DND-41 (cell line): ENCODE measurements around the gene GFAP.

ENCODE experiments used
- ATAC-seq: fragments of 200-7000 bp; cut with Tn5 transposase; 3 replicates; pipeline ENCODE4 v1.9.1; 2021; ENCODE audit warnings: low read depth; ENCODE audit not compliant: insufficient read depth
- DNase-seq: peaks from one replicate; pipeline ENCODE4 v3.0.0-alpha.2; 2020
- H2AFZ ChIP-seq: 2 replicates; pipeline ENCODE4 v1.6.0; 2012; ENCODE audit warnings: low read depth, low read length
- H3K27ac ChIP-seq: 2 replicates; pipeline ENCODE4 v1.5.1; 2012; ENCODE audit warnings: low read length, inconsistent platforms
- H3K27me3 ChIP-seq: fragments of 200-600 bp; sonication (generic); 2 replicates; pipeline ENCODE4 v1.6.0; 2012; ENCODE audit warnings: low read length, mild to moderate bottlenecking, inconsistent platforms; ENCODE audit not compliant: insufficient read depth, poor library complexity
- H3K36me3 ChIP-seq: 2 replicates; pipeline ENCODE4 v1.5.1; 2012; ENCODE audit warnings: low read length, inconsistent platforms; ENCODE audit not compliant: insufficient read depth
- H3K4me1 ChIP-seq: 2 replicates; pipeline ENCODE4 v1.5.1; 2012; ENCODE audit warnings: mild to moderate bottlenecking, low read length; ENCODE audit not compliant: insufficient read depth
- H3K4me2 ChIP-seq: 2 replicates; pipeline ENCODE4 v1.6.0; 2012; ENCODE audit warnings: mild to moderate bottlenecking, moderate library complexity, low read length, inconsistent platforms; ENCODE audit not compliant: insufficient read depth
- H3K4me3 ChIP-seq, 2 experiments: fragments of 200-600 bp in 1 of 2; shearing (Covaris generic) in 1 of 2; 2 replicates each; pipeline ENCODE4 v1.5.1; 2012 to 2016; ENCODE audit warnings: inconsistent platforms in 2 of 2, low read length in 2 of 2, mild to moderate bottlenecking in 2 of 2, low read depth in 1 of 2, moderate library complexity in 1 of 2
- H3K79me2 ChIP-seq: 2 replicates; pipeline ENCODE4 v1.6.0; 2012; ENCODE audit warnings: low read length, inconsistent platforms; ENCODE audit not compliant: insufficient read depth
- H3K9ac ChIP-seq: 2 replicates; pipeline ENCODE4 v1.6.0; 2012; ENCODE audit warnings: low read depth, mild to moderate bottlenecking, inconsistent platforms, low read length, moderate library complexity
- H3K9me3 ChIP-seq: 2 replicates; pipeline ENCODE4 v1.5.1; 2012; ENCODE audit warnings: low read length, moderate library complexity, mild to moderate bottlenecking, inconsistent platforms; ENCODE audit not compliant: insufficient read depth, severe bottlenecking
- H4K20me1 ChIP-seq: 2 replicates; pipeline ENCODE4 v1.6.0; 2012; ENCODE audit warnings: low read length; ENCODE audit not compliant: insufficient read depth
- EZH2 ChIP-seq: IDR thresholded peaks from 3 replicates; pipeline ENCODE4 v1.6.1; 2012; ENCODE audit warnings: borderline replicate concordance, low read depth, mild to moderate bottlenecking, moderate library complexity, low read length, inconsistent platforms; ENCODE audit not compliant: severe bottlenecking
- TF ChIP-seq, protein P1 (sequence below): IDR thresholded peaks from 2 replicates; pipeline ENCODE4 v1.5.1; 2012; ENCODE audit warnings: borderline replicate concordance, low read length, moderate library complexity, mild to moderate bottlenecking; ENCODE audit not compliant: poor library complexity, severe bottlenecking; ENCODE audit errors: extremely low read depth

GFAP gene

GRCh38 chr17:44928136-44928535 is 12.8 kb upstream of the GFAP start:
- ATAC-seq (no peak), DNase-seq (no peak)
- Histone ChIP-seq H3K4me1 (no peaks in the 10 kb centered on the region), H3K9ac (no peak overlapping the region), H3K4me3 (no peak overlapping the region), H3K9me3 (no peaks in the 10 kb centered on the region), H4K20me1 (peaks cover 59% of the 10 kb centered on the region), H3K27ac (no peak overlapping the region), H3K27me3 (no peaks in the 10 kb centered on the region), H2AFZ (no peak overlapping the region), H3K36me3 (peaks cover 75% of the 10 kb centered on the region), H3K79me2 (no peaks in the 10 kb centered on the region), H3K4me2 (no peak overlapping the region)
- TF ChIP-seq, protein P1, sequence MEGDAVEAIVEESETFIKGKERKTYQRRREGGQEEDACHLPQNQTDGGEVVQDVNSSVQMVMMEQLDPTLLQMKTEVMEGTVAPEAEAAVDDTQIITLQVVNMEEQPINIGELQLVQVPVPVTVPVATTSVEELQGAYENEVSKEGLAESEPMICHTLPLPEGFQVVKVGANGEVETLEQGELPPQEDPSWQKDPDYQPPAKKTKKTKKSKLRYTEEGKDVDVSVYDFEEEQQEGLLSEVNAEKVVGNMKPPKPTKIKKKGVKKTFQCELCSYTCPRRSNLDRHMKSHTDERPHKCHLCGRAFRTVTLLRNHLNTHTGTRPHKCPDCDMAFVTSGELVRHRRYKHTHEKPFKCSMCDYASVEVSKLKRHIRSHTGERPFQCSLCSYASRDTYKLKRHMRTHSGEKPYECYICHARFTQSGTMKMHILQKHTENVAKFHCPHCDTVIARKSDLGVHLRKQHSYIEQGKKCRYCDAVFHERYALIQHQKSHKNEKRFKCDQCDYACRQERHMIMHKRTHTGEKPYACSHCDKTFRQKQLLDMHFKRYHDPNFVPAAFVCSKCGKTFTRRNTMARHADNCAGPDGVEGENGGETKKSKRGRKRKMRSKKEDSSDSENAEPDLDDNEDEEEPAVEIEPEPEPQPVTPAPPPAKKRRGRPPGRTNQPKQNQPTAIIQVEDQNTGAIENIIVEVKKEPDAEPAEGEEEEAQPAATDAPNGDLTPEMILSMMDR: no peak
- no peak for TF ChIP-seq EZH2

DNA sequence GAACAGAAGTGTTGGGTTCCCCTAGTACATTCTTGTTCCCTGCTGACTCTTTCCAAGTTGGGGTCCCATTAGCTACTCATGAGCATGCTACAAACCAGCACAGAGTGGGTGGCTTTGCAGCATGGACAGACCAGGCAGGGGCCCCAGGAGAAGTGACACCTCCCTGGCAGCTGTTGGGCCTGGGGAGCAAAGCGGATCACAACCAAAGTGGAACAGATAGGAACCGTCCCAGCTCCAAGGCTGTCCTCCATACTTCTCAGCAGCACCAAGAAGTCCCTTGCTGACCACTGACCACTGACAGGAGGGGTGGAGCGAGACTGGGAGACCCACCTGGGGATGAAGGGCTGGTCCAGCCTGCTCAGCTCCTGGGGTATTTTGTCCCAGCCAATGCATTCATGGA is 12.4 kb upstream of the GFAP start:
- Histone ChIP-seq H3K27ac (no peak overlapping the region), H3K27me3 (no peaks in the 10 kb centered on the region), H2AFZ (no peak overlapping the region), H3K4me1 (no peaks in the 10 kb centered on the region), H3K9me3 (no peaks in the 10 kb centered on the region), H3K4me3 (no peak overlapping the region), H3K79me2 (no peaks in the 10 kb centered on the region), H4K20me1 (peaks cover 55% of the 10 kb centered on the region), H3K9ac (no peak overlapping the region), H3K36me3 (peaks cover 71% of the 10 kb centered on the region), H3K4me2 (no peak overlapping the region)
- ATAC-seq (no peak), DNase-seq (no peak)
- no peak for TF ChIP-seq EZH2

DNA sequence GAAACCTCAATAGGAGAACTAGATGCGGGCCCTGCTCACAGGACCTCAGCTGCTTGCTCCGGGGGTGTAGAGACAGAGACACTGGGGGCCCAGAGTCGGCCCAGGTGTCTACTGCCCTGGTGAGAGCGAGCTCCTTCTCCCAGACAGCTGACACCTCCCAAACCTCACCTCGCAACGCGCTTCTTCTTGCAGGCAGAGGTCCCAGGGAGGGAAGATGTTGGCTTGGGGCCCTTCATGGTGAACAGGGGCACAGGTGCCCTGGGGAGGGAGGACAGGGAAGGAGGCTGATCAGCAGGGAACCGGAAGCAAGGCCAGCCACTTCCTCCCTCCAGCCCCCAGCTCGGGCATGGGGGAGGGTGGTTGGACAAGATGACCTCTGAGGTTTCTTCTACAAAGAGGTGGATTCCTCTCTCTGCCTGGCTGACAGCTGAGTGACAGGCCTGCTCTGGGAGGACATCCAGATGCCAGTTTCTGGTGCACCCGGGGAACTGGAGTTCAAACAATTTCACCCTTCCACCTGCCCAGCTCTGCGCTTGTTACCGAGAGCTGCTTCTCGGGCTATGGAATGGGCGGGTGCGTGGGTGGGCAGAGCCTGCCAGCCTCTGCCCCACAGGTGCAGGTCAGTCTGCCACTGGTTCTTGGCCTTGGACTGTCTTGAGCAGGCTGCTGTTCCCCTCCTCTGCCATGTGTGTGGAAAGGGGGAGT is 11.7 kb upstream of the GFAP start:
- no peak overlapping the region for H2AFZ ChIP-seq
- TF ChIP-seq EZH2: no peak
- TF ChIP-seq, protein P1: no peak
- H4K20me1 ChIP-seq: peaks cover 48% of the 10 kb centered on the region
- no peak overlapping the region for H3K4me2 ChIP-seq
- H3K9me3 ChIP-seq: no peaks in the 10 kb centered on the region
- no peaks in the 10 kb centered on the region for H3K27me3 ChIP-seq
- H3K36me3 ChIP-seq: peaks cover 64% of the 10 kb centered on the region
- H3K4me1 ChIP-seq: no peaks in the 10 kb centered on the region
- no peak for DNase-seq
- H3K27ac ChIP-seq: no peak overlapping the region
- no peak overlapping the region for H3K4me3 ChIP-seq
- H3K9ac ChIP-seq: no peak overlapping the region
- ATAC-seq: no peak
- H3K79me2 ChIP-seq: no peaks in the 10 kb centered on the region

DNA sequence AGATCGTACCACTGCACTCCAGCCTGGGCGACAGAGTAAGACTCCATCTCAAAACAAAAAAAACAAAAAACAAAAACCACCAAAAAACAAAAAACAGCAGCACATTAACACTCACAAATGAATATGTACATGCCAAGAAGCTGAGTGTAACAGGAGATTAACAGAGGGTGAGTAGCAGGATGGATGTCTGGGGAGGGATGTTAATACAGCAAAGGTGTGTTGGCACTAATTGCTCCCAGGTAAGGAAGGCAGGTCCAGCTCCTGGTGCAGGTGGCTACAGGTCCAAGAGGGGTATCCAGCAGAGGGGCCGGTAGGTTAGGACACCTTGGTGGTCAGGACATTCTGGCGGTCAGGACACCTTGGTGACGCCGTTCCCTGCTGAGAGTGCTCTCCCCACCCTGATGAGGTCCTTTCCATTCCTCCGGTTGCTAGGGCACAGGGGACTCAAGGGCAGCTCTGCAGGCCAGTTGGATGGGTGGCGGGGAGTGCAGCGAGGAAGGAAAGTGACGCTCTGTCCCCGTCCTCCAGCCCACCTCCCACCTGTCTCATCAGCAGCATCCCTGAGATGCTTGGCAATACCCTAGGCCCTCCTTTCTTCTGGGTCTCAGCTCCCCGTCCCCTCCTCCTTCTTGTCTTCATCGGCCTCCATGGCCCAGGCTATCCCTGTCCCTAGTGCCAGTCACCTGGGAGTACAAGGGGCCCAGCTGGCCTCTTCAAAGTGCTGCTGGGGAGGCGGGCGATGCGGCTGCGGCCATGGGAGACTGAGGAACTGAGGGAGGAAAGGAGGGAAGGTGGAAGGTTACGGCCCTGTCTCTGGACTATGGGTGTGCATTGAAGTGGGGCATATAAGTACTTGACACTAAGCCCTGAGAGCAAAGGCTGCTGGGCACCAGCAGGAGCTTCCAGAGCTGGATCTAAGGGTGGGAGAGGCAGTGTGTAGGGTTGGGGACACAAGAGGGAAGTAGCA is 10.7 kb upstream of the GFAP start:
- no peak overlapping the region for H3K4me3 ChIP-seq
- H3K4me2 ChIP-seq: no peak overlapping the region
- no peaks in the 10 kb centered on the region for H3K4me1 ChIP-seq
- peaks cover 54% of the 10 kb centered on the region for H3K36me3 ChIP-seq
- H3K79me2 ChIP-seq: no peaks in the 10 kb centered on the region
- H2AFZ ChIP-seq: no peak overlapping the region
- TF ChIP-seq, protein P1: no peak
- TF ChIP-seq EZH2: no peak
- no peaks in the 10 kb centered on the region for H3K9me3 ChIP-seq
- peaks cover 38% of the 10 kb centered on the region for H4K20me1 ChIP-seq
- no peak overlapping the region for H3K9ac ChIP-seq
- ATAC-seq (no peak), DNase-seq (no peak)
- no peak overlapping the region for H3K27ac ChIP-seq
- peaks cover 2% of the 10 kb centered on the region for H3K27me3 ChIP-seq
